ENCODE measurements around the gene NCDN.

Gene NCDN

DNA sequence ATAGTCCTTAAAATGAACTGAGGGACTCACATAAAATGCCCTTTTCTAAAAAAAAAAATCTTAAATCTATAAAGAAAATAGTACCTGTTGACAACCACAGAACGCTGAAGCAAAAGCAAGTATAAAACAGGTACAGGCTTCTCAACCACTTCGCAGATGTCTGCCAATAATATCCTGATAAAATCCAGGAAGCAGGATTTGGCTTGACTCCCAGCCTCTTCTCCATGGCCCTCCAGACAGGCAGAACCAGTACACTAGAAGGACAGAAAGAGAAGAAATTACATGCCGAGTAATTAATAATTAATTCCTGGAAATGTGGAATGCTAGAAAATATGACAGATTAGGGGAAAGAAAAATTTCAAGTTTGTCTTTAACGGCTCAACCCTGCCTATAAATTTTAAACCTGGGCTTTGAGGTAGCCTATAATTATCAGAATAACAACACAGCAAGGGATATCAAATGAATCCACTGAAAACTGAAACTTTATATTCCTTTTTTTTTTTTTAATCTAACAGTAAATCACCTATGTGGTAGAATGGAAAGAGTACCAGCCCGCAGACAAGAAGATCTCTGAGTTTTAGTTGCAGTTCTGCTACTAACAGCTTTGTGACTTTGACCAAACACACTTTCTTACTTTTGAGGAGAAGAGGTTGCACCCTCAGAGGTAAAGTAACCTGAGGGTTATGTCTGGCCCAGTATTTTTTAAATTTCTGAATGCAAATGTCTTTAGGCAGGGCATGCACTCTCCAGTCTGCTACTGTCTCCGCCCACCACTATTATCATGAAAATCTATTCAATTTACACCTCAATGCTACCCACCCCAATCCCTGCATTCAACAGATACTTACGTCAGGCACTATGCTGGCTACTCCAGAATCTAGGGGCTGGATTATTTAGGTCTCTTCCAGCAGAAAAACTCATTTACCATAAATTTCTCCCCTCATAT lies 3.1 kb upstream of the NCDN start:
- DNase-seq (ENCODE audit: low spot score): no peak

DNA sequence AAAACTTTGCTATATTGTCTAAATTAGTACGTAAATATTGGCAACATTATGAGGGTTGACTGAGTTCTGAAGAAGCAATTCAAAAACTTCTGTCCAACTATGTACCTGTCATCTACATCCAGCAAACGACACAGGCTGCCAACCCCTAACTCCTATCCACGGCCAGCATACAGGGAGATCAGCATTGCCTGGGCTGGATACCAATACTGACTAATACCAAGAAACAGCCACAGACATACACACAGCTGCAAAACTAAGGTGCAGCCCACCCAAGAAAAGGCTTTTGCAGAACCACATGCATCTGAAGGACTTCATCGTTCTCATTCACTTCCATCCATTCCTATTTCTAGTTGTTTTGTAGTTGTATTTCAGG lies 2.4 kb upstream of the NCDN start:
- DNase-seq (ENCODE audit: low spot score): no peak

DNA sequence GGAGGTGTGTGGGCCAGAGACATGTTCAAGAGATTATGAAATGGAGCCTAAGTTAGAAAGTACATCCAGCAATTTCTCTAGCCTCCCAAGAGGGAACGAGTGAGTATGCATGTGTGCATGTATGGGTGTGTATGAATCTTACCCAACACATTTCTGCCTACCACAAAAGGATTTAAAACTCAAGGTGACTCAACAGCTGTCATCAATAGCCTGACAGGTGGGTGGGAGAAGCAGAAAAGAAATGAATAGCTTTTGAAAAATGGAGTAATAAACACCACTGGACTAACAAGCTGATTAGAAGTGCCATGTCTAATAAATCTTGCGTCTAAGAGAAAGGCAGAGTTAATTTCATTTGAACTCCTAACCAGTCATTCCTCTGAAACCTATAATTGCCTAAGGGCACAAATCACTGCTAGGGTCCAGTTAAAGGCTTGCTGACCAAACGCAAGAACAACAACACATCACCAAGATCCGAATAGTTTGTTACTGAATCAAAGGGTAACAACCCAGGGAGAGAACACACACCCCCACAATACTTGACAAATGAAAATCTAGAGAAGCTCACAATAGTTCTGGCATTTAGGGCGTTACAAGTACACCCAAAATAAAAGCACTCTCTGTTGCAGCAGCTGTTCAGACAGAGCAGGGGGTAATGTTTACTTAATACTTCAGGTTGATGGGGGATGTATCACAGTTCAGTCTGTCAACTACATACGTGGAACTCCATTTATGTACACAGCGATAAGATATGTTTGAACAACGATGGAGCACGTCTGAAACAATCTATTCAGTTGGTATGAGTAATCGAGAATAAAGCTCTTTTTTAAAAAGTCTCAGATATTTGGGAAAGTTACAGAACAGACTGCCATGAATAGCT lies 1.8 kb upstream of the NCDN start:
- DNase-seq (ENCODE audit: low spot score): no peak

DNA sequence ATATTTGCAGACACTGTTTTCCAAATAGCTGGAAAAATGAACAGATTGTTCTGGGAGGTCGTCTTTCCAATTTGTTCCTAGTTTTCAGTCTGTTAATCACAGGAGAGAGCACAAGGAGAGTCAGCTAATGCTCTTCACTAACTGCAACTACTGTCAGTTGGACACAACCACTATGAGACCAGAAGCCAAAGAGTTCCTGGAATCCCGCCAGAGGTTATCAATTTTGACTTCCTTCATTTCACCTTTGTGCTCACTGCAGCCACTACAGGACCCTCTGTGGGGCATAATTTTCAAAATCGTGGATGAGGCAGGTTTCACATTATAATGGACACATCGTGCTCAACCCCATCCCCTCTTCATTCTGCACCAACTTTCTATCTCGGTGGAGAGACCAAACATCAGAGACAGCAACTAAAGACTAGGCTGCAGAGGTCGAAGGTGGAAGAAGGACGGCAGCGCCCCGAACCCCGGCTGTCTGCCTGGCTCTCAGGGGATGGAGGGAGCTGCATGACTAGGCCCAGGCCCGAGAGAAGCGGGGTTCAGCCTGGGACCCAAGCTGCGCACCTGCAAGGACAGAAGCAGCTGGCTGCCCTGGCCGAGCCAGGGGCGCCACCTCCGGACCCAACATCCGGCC lies 998 bp upstream of the NCDN start:
- DNase-seq (ENCODE audit: low spot score): no peak

DNA sequence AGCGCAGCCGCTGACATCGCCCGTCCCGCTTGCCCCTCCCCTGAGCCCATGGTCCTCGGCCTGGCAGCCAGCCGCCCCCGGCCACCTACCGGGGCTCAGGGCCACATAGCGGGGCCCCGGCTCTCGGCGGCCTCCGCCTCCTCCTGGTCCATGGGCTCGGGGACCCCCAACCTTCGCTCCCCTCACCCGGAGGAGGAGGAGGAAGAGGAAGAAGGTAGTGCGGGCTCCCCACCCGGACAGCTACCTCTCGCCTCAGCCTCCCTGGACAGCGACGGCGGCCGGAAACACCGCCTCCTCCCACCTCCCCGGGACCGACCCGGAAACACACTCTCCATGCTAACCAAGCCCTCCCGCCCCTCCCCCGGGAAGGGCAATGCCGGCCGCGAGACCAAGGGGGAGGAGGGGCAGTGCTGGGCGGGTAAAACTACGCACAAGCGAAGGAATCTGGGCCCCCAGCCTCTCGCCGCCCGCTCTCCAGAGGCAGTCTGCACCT lies 435 bp upstream of the NCDN start, which contains the start of gene KIAA0319L:
KIAA0319L (minus strand) TSS at position 286 of the 493 bp plus-strand sequence. CDS start 2,912 bp downstream, outside the sequence.
- peak; percentile 86 for DNase-seq (ENCODE audit: low spot score)

DNA sequence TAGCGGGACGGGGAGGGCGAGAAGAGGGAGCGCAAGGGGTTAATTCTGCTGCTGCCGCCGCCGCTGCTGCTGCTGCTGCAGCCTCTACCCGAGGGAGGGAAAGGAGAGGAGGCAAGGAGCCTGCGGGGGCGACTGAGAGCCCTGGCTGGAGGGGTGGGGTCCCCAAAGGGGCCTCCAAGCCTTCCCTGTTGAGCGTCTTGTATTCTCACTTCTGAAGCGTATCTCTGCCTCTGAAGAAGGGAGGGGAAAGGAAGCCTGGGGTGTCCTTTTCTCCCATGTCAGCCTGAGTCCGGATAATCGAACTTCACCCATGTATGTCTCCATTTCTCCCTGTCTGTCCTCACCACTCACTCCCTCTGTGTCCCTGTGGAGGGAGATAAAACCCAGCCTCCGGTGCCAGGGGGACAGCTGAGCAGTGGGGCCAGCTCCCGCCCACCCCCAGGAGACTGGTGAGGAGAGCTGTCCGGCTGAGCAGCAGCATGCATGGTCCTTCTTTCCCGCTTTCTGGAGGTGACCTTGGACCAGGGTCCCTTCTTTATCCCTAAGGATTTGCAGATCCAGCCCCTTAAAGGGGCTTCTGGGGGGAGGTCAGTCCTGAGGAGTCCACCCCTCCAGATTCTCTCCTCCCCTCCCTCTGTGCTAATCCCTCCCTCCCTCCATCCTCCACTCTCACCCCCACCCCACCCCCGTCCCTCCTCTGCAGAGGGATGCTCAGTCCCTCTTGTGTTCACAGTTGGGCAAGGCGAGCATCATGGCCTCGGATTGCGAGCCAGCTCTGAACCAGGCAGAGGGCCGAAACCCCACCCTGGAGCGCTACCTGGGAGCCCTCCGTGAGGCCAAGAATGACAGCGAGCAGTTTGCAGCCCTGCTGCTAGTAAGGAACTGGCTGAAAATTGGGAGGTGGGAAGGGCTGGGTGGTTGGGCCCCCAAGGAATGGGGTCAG lies 1.0 kb downstream of the NCDN start:
- DNase-seq (ENCODE audit: low spot score): peak; percentile 57

DNA sequence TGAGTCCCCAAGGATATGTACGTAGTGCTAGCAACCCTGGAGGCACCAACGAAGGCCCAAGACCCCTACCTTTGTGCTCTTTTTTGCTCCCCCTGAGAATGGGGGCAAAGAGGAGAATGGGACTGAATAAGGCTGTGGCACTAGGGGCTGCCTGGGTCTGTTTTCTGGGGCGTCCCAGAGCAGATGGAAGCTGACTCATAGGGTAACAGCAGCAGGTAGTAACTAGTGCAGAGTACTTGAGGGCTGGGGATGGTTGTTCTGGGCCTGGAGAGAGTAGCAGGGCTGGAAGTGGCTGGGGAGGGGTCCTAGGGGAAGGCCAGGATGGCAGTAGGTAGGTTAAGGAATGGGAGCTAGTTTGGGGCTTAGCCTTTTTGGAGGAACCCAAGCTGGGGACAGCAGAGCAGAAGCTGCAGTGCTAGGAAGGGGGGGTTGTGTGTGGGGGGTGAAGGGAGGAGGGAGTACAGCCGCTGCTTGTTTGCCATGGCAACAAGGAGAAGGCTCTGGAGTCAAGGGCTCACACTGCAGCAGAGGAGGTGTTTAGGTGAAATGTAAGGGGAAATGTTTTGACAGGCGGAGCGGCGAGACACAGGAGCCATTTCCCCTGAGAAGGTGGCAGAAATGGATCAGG lies 1.8 kb downstream of the NCDN start:
- no peak for DNase-seq (ENCODE audit: low spot score)

DNA sequence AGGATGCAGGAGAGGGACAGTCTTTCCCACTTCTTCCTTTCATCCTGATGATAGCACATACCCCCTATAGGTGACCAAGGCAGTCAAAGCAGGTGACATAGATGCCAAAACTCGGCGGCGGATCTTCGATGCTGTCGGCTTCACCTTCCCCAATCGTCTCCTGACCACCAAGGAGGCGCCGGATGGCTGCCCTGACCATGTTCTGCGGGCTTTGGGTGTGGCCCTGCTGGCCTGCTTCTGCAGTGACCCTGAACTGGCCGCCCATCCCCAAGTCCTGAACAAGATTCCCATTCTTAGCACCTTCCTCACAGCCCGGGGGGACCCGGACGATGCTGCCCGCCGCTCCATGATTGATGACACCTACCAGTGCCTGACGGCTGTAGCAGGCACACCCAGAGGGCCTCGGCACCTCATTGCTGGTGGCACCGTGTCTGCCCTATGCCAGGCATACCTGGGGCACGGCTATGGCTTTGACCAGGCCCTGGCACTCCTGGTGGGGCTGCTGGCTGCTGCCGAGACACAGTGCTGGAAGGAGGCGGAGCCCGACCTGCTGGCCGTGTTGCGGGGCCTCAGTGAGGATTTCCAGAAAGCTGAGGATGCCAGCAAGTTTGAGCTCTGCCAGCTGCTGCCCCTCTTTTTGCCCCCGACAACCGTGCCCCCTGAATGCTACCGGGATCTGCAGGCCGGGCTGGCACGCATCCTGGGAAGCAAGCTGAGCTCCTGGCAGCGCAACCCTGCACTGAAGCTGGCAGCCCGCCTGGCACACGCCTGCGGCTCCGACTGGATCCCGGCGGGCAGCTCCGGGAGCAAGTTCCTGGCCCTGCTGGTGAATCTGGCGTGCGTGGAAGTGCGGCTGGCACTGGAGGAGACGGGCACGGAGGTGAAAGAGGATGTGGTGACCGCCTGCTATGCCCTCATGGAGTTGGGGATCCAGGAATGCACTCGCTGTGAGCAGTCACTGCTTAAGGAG lies 2.9 kb downstream of the NCDN start:
- DNase-seq (ENCODE audit: low spot score): no peak

DNA sequence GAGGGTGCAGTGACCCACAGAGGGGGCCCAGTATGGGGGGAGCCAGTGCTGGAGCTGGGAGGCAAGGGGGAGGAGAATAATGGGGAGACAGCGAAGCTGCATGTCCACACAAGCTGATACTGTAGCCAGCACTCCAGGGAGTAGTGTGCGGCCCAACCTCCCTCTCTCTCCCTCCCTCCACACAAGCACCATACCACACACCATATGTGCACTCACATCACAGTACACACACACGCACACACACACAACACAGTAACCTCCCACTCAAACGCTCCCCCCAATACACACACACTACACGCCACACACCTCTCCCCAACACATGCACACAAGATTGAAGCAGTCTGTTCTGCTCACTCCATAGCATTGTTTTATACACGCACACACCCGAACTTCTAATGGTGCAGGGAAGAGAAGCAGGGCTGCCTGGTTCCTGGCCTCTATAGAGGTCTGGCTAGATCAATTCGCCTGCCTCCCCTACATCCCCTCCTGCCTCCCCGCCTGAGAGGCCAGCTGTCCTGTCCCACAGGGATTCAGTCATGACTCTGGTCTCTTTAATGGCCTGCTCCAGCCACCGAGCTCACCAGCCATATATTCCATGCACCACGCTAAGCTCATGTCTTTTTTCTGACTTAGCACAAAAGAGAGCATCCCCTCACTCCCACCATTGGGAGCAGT lies 3.8 kb downstream of the NCDN start:
- DNase-seq (ENCODE audit: low spot score): no peak

DNA sequence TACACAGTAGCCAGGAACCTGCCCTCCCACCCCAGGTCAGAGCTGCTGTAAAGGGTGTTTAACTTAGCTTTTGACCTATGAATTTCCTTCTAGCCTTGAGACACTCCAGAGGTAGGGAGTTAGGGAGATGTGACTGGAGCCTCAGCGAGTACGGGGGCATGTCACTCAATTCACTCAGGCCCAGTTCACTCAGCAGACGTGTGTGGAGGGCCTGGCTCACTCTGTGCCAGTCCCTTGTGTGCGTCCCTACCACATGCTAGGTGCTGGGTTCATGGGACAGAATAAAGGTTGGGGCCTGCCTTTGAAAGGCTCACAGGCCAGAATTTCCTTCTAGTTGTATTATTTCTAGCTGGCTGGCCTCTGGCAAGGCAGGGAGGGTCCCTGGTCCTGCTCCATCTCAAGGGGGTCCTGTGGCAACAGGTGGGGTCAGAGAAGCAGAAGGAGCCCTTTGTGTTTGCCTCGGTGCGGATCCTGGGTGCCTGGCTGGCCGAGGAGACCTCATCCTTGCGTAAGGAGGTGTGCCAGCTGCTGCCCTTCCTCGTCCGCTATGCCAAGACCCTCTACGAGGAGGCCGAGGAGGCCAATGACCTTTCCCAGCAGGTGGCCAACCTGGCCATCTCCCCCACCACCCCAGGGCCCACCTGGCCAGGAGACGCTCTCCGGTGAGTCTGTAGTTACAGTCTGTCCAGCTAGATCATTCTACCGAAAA lies 4.5 kb downstream of the NCDN start:
- no peak for DNase-seq (ENCODE audit: low spot score)

DNA sequence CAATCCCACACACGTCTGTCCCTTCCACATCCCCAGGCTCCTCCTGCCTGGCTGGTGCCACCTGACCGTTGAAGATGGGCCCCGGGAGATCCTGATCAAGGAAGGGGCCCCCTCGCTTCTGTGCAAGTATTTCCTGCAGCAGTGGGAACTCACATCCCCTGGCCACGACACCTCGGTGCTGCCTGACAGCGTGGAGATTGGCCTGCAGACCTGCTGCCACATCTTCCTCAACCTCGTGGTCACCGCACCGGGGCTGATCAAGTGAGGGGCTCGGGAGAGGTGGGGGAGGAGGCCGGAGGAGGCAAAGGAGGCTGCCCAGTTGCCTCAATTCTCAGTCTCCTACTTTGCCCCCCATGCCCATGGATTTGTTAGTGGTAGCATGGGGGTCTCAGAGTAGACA lies 5.6 kb downstream of the NCDN start:
- DNase-seq (ENCODE audit: low spot score): no peak

DNA sequence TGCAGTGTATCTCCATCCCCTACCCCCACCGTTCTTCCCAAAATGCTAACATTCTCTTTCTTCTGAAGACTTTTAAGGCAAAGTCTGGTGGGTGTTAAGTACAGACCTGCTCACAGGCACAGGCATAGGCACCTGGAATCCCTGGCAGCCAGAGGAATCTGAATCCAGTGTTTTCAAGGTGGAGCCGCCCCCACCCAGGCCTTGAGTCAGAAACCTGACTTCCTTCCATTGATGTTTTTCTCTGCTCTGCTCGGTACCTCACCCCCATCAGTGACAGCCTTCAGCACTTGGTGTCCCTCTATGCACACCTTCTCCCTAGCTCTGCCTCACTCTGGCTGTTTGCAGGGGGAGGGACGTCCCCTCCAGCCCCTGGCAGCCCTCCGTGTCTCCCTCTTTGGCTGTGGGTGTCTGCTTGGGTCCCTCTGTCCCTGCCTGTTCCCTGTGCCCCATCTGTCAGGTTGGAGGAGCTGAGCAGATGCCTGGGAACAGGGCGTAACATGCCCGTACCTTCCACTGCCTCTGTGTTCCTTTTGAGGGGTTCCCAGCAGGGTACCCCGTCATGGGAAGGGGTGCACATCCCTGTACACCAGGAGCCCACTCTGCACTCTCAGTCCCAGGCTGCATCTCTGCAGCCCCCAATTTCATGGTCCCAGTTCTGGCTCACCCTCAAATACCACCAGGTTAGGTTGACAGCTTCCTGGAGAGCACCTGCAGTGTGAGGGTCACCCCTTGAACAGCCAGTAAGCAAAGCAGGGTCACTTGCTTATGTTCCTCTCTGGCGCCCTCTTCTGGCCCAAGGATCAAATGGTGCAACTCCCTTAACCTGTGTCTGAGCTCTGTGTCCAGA lies 6.7 kb downstream of the NCDN start:
- DNase-seq (ENCODE audit: low spot score): peak; percentile 74

DNA sequence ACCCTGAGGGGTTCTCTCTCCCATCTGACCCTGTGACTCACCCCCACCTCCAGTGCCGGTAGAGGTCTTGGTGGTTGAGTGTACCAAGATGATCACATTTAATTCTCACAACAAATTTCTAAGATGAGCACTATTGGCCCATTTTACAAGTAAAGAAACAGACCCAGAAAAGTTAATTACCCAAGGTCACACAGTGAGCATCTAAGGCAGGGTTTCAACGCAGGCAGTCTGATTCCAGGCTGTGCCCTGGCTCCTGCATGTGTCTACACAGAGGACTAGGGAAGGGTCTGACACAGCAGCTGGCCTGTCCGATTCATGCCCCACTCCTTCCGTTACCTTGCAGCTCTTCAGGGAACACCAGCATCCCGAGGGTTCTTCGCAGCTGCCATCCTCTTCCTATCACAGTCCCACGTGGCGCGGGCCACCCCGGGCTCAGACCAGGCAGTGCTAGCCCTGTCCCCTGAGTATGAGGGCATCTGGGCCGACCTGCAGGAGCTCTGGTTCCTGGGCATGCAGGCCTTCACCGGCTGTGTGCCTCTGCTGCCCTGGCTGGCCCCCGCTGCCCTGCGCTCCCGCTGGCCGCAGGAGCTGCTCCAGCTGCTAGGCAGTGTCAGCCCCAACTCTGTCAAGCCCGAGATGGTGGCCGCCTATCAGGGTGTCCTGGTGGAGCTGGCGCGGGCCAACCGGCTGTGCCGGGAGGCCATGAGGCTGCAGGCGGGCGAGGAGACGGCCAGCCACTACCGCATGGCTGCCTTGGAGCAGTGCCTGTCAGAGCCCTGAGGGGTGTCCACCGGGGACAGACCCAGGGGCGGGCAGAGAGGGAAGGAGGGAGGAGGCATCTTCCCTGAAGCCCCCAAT lies 7.5 kb downstream of the NCDN start:
- DNase-seq (ENCODE audit: low spot score): no peak

DNA sequence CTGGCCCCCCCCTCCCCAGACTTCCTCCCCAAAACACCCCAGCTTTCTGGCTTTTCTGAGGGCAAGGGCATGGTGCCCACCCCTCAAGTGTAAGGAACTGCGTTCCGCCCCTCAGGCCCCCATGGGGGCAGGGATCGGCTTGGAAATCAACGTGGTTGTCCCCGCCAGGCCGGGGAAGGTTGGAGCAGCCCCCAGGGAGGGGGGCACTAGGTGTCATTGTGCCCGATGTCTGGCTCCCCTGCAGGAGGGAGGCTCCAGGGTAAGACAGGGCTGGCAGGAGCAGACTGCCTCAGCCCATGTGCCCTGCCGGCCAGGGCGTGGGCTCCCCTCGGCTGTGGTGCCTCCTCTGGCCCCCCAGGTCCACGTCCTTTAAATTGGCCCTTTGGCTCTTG lies 8.1 kb downstream of the NCDN start:
- no peak for DNase-seq (ENCODE audit: low spot score)

DNA sequence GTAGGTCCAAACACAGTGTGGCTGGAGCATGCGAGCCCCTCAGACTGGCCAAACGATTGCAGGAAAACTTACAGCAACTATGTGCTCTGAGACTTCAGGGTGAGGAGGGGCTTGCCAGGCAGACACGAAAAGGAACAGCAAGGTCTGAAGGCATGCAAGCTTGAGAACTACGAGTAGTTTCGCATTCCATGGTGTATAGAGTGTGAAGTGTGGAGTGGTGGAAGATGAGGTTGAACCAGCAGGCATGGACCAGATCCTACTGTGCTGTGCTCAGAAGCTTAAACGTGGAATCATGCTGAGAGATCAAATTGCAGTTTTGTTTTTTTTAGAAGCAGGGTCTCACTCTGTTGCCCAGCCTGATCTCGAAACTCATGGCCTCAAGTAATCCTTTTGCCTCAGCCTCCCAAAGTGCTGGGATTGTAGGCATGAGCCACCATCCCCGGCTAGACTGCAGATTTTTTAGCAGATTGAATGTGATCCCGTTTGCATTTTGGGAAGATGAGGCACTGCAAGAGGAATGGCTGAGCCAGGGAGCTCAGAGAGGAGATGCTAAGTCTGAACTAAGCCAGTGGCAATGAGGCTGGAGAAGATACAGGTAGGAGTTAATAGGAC lies 10.5 kb downstream of the NCDN start:
- no peak for DNase-seq (ENCODE audit: low spot score)

DNA sequence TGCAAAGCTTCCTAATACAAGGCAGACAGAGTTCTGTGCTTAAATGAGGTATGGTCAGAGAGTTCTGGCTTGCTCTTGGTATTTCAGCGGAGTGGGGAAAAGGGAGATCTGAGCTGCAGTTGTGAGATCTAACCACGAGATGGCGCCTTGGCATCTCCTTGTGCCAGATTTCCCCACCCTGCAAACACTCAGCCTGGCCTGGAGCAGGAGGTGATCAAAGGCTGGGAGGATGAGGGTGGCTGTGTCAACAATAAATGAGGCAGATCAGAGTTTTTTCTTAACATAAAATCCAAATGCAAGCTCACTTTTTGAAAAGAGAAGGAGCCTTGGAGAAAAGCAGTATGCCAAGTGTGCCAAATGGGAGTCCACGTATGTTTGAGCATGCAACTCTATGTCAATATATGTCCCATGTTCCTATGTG lies 11.4 kb downstream of the NCDN start:
- DNase-seq (ENCODE audit: low spot score): peak; percentile 83

Data from D341Med (cell line).